Neuronal stem cell (in vitro differentiated cells): ENCODE data around the gene ITFG2.
A peak's percentile ranks its signal among the peaks of the same experiment; 100 is the strongest.

ENCODE experiments used
- DNase-seq: peaks from one replicate; pipeline ENCODE4 v3.0.0-alpha.2; 2013; ENCODE audit warnings: low spot score
- H2AFZ ChIP-seq: one replicate; pipeline ENCODE4 v1.6.1; 2013; ENCODE audit warnings: mild to moderate bottlenecking, low read length, inconsistent platforms
- H2AK5ac ChIP-seq: 2 replicates; pipeline ENCODE4 v1.6.1; 2013; ENCODE audit warnings: low read depth, mild to moderate bottlenecking, inconsistent platforms, low read length, moderate library complexity, mixed read lengths
- H2BK120ac ChIP-seq: 2 replicates; pipeline ENCODE4 v1.6.1; 2013; ENCODE audit warnings: low read depth, mild to moderate bottlenecking, inconsistent platforms, low read length, moderate library complexity, mixed read lengths
- H2BK12ac ChIP-seq: one replicate; pipeline ENCODE4 v1.6.1; 2013; ENCODE audit warnings: low read length, inconsistent platforms
- H2BK15ac ChIP-seq: 2 replicates; pipeline ENCODE4 v1.6.1; 2013; ENCODE audit warnings: mild to moderate bottlenecking, low read length, inconsistent platforms, mixed read lengths
- H2BK5ac ChIP-seq: one replicate; pipeline ENCODE4 v1.6.1; 2013; ENCODE audit warnings: inconsistent platforms, mild to moderate bottlenecking, low read length, moderate library complexity
- H3K14ac ChIP-seq: one replicate; pipeline ENCODE4 v1.6.1; 2013; ENCODE audit warnings: low read length, inconsistent platforms
- H3K18ac ChIP-seq: 2 replicates; pipeline ENCODE4 v1.6.1; 2013; ENCODE audit warnings: low read length, inconsistent platforms
- H3K23ac ChIP-seq: 2 replicates; pipeline ENCODE4 v1.6.1; 2013; ENCODE audit warnings: low read depth, mild to moderate bottlenecking, mixed read lengths, low read length, inconsistent platforms; ENCODE audit not compliant: poor library complexity
- H3K27ac ChIP-seq: replicated peaks from 3 replicates; pipeline ENCODE4 v1.5.1; 2013; ENCODE audit warnings: low read length, inconsistent platforms
- H3K27me3 ChIP-seq, 3 experiments: 2 replicates each; pipeline ENCODE4 v1.6.1; 2013; ENCODE audit warnings: low read length in 3 of 3, mild to moderate bottlenecking in 2 of 3, inconsistent platforms in 1 of 3, low read depth in 1 of 3, mixed read lengths in 1 of 3, moderate library complexity in 1 of 3; ENCODE audit not compliant: control insufficient read depth in 3 of 3, insufficient read depth in 3 of 3
- H3K36me3 ChIP-seq, 2 donors: replicated peaks in 1 of 2; 2 replicates each; pipeline ENCODE4 v1.6.1; 2013; ENCODE audit warnings: low read length in 2 of 2; ENCODE audit not compliant: control insufficient read depth in 2 of 2, insufficient read depth in 2 of 2
- H3K4ac ChIP-seq: 2 replicates; pipeline ENCODE4 v1.6.1; 2013; ENCODE audit warnings: inconsistent platforms, mild to moderate bottlenecking, low read length, moderate library complexity
- H3K4me1 ChIP-seq, 2 donors: 1 replicate in 1 of 2; 2 replicates in 1 of 2; pipeline ENCODE4 v1.6.1; 2013; ENCODE audit warnings: low read length in 2 of 2, low read depth in 1 of 2; ENCODE audit not compliant: control insufficient read depth in 2 of 2, insufficient read depth in 1 of 2
- H3K4me2 ChIP-seq: one replicate; pipeline ENCODE4 v1.6.1; 2013; ENCODE audit warnings: mild to moderate bottlenecking, low read length, inconsistent platforms; ENCODE audit not compliant: insufficient read depth, poor library complexity, severe bottlenecking
- H3K4me3 ChIP-seq, 2 donors: 2 replicates each; pipeline ENCODE4 v1.5.1; 2013; ENCODE audit warnings: low read length in 2 of 2, mild to moderate bottlenecking in 2 of 2, inconsistent platforms in 1 of 2, moderate library complexity in 1 of 2
- H3K79me1 ChIP-seq: one replicate; pipeline ENCODE4 v1.6.1; 2013; ENCODE audit warnings: low read depth, mild to moderate bottlenecking, inconsistent platforms, low read length, moderate library complexity
- H3K9ac ChIP-seq: one replicate; pipeline ENCODE4 v1.6.1; 2013; ENCODE audit warnings: mild to moderate bottlenecking, low read depth, low read length, inconsistent platforms; ENCODE audit not compliant: poor library complexity
- H3K9me3 ChIP-seq, 2 donors: replicated peaks in 1 of 2; 2 replicates each; pipeline versions ENCODE3 to v1.6.1; 2013; ENCODE audit warnings: low read length in 2 of 2, mild to moderate bottlenecking in 2 of 2, inconsistent platforms in 1 of 2, low read depth in 1 of 2, mixed read lengths in 1 of 2, moderate library complexity in 1 of 2; ENCODE audit not compliant: control insufficient read depth in 2 of 2, insufficient read depth in 1 of 2
- H4K8ac ChIP-seq: one replicate; pipeline ENCODE4 v1.6.1; 2013; ENCODE audit warnings: low read depth, mild to moderate bottlenecking, inconsistent platforms, low read length, moderate library complexity
- H4K91ac ChIP-seq: one replicate; pipeline ENCODE4 v1.6.1; 2013; ENCODE audit warnings: low read length, low read depth, mild to moderate bottlenecking, inconsistent platforms; ENCODE audit not compliant: poor library complexity
- WGBS, 2 donors: extraction: QIAGEN DNeasy Blood & Tissue Kit; methylation state at CpG; one replicate each; pipeline ENCODE4 v1.1.7; 2013; ENCODE audit warnings: missing lambda C conversion rate in 2 of 2, mixed read lengths in 1 of 2; ENCODE audit not compliant: insufficient read length in 2 of 2, insufficient replicate concordance in 1 of 2; ENCODE audit errors: extremely low coverage in 2 of 2; 5-methylcytosine and 5-hydroxymethylcytosine counted together

ITFG2 gene

DNA sequence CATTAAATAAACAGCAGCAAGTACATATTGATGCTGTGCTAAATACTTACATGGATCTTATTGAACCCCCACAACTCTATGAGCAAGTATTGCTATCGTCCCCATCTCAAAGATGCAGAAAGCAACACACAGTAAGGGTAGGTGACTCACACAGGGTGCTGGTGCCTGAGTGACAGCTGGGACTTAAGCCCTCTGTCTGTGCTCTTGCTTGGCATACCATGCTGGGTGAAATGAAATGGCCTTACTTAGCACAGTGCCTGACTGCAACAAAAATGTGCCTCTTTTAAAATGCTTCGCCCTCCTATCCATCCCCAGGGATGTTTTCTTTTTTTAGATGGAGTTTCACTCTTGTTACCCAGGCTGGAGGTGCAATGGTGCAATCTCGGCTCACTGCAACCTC is 43.6 kb downstream of the ITFG2 start:
- no peak overlapping the region for H2BK15ac ChIP-seq
- no peak overlapping the region for H3K9ac ChIP-seq
- WGBS, 2 donors, result no CpG with 5 or more reads among the region's 3 CpGs
- no peak overlapping the region for H3K4me2 ChIP-seq
- H3K18ac ChIP-seq, result no peak overlapping the region
- H3K9me3 ChIP-seq, result no peaks in the 10 kb centered on the region
- no peak overlapping the region for H3K4me3 ChIP-seq
- no peaks in the 10 kb centered on the region for H3K79me1 ChIP-seq
- H3K4ac ChIP-seq, result no peak overlapping the region
- H3K27me3 ChIP-seq, result no peaks in the 10 kb centered on the region
- no peak overlapping the region for H3K27ac ChIP-seq
- no peak overlapping the region for H2BK5ac ChIP-seq
- H3K23ac ChIP-seq, result no peak overlapping the region
- H3K14ac ChIP-seq, result no peak overlapping the region
- no peak overlapping the region for H2AK5ac ChIP-seq
- no peak overlapping the region for H2BK12ac ChIP-seq
- no peak overlapping the region for H2AFZ ChIP-seq
- H4K8ac ChIP-seq, result no peak overlapping the region
- H3K36me3 ChIP-seq, result peaks cover 14 to 38% of the 10 kb centered on the region in 2 donors
- H2BK120ac ChIP-seq, result no peak overlapping the region
- no peak overlapping the region for H4K91ac ChIP-seq
- H3K4me1 ChIP-seq, result peaks cover 7 to 12% of the 10 kb centered on the region in 2 donors
- no peak for DNase-seq

- H2BK15ac ChIP-seq, result no peak within 1 kb of the TSS
- H3K4me1 ChIP-seq, result peaks cover 7 to 12% of the 10 kb centered on the region in 2 donors
- H3K4ac ChIP-seq, result no peak within 1 kb of the TSS
- H2AK5ac ChIP-seq, result no peak within 1 kb of the TSS
- no peak within 1 kb of the TSS for H3K4me3 ChIP-seq
- H3K14ac ChIP-seq, result no peak within 1 kb of the TSS
- no peak within 1 kb of the TSS for H2BK12ac ChIP-seq
- H3K23ac ChIP-seq, result no peak within 1 kb of the TSS
- H2AFZ ChIP-seq, result no peak within 1 kb of the TSS
- no peak within 1 kb of the TSS for H4K8ac ChIP-seq
- H2BK120ac ChIP-seq, result no peak within 1 kb of the TSS
- H4K91ac ChIP-seq, result no peak within 1 kb of the TSS
- no peak for DNase-seq
- WGBS, 2 donors, result no CpG with 5 or more reads among the region's 3 CpGs
- H3K4me2 ChIP-seq, result no peak within 1 kb of the TSS
- no peaks in the 10 kb centered on the region for H3K9me3 ChIP-seq
- H3K9ac ChIP-seq, result no peak within 1 kb of the TSS
- H3K27ac ChIP-seq, result peak within 1 kb of the TSS; percentile 37
- peak within 1 kb of the TSS; percentile 70 for H3K18ac ChIP-seq
- no peaks in the 10 kb centered on the region for H3K79me1 ChIP-seq
- no peak within 1 kb of the TSS for H2BK5ac ChIP-seq
- H3K36me3 ChIP-seq, result peaks cover 16 to 47% of the 10 kb centered on the region in 2 donors
- no peaks in the 10 kb centered on the region for H3K27me3 ChIP-seq
Measured at GRCh38 chr12:2857021-2857431, 44.6 kb downstream of the ITFG2 start, which contains the start of gene TEX52. TEX52 (minus strand) TSS chr12:2857039; CDS start chr12:2857026, 13 bp downstream.

GRCh38 chr12:2857576-2857975 is 45.1 kb downstream of the ITFG2 start:
- Histone ChIP-seq H3K36me3 (peaks cover 18 to 53% of the 10 kb centered on the region in 2 donors), H3K14ac (no peak overlapping the region), H2BK15ac (no peak overlapping the region), H3K4ac (no peak overlapping the region), H3K27ac (no peak overlapping the region), H3K9ac (no peak overlapping the region), H4K91ac (no peak overlapping the region), H3K4me2 (no peak overlapping the region), H3K4me3 (no peak overlapping the region), H3K79me1 (no peaks in the 10 kb centered on the region), H3K18ac (peak overlapping the region; percentile 46), H3K4me1 (peaks cover 7 to 12% of the 10 kb centered on the region in 2 donors), H3K27me3 (no peaks in the 10 kb centered on the region), H4K8ac (no peak overlapping the region), H2BK12ac (no peak overlapping the region), H3K9me3 (no peaks in the 10 kb centered on the region), H2BK120ac (no peak overlapping the region), H2AK5ac (no peak overlapping the region), H2AFZ (no peak overlapping the region), H3K23ac (no peak overlapping the region), H2BK5ac (no peak overlapping the region)
- no CpG with 5 or more reads among the region's 7 CpGs for WGBS, 2 donors
- DNase-seq, result no peak

DNA sequence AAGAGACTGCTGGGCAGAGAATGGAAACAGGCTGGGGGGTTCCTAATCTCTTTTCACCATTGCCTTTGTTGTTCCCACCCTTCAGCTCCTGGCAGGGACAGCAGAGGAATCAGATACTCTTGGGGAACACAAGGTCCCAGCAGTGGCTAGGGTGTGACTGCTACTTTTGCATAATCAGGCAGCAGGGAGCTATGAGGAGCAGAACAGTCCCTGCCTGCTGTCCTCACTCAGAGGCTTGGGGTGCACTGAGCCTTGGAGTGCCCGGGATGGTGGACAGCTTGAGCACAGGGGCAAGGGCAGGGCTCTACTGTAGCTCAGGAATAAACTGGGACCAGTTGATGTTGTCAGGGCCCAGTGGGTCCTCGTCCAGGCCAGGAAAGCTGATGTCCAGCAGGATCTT is 45.9 kb downstream of the ITFG2 start:
- H2AK5ac ChIP-seq, result no peak overlapping the region
- H2BK120ac ChIP-seq, result no peak overlapping the region
- no peaks in the 10 kb centered on the region for H3K9me3 ChIP-seq
- no peak overlapping the region for H3K4me3 ChIP-seq
- H3K27ac ChIP-seq, result no peak overlapping the region
- H3K27me3 ChIP-seq, result no peaks in the 10 kb centered on the region
- no peak overlapping the region for H3K9ac ChIP-seq
- no peak overlapping the region for H4K91ac ChIP-seq
- no CpG with 5 or more reads among the region's 2 CpGs for WGBS, 2 donors
- H3K23ac ChIP-seq, result no peak overlapping the region
- DNase-seq, result no peak
- no peak overlapping the region for H3K4ac ChIP-seq
- no peak overlapping the region for H4K8ac ChIP-seq
- no peak overlapping the region for H2BK15ac ChIP-seq
- no peak overlapping the region for H2BK12ac ChIP-seq
- H2AFZ ChIP-seq, result no peak overlapping the region
- H3K14ac ChIP-seq, result no peak overlapping the region
- H3K18ac ChIP-seq, result no peak overlapping the region
- H3K79me1 ChIP-seq, result no peaks in the 10 kb centered on the region
- H2BK5ac ChIP-seq, result no peak overlapping the region
- H3K36me3 ChIP-seq, result peaks cover 25 to 60% of the 10 kb centered on the region in 2 donors
- H3K4me1 ChIP-seq, result peaks cover 7 to 12% of the 10 kb centered on the region in 2 donors
- H3K4me2 ChIP-seq, result no peak overlapping the region
